Endothelial cell of umbilical vein (primary cell): ENCODE results near the gene CSNK2B. TPM values are rescaled to one million over a fixed set of nuclear protein-coding genes. Genes with fewer than 3 reads are reported as not detected.

Source experiments
- BruUV-seq: library from RNA; stranded (reverse); fragments of 400-500 nt; replicated peaks from 2 replicates; lab custom pipeline; 2021; lab: Mats Ljungman, UMichigan
- CTCF ChIA-PET: fragments of 300-600, 350-600 bp; sonication (Branson Sonifier 250); formaldehyde crosslinking; loops from one replicate; lab custom pipeline; 2021; ENCODE audit warnings: antibody characterized with exemption, inconsistent platforms; lab: Charles Lee
- POLR2A ChIA-PET: fragments of 300-600, 350-600 bp; sonication (Branson Sonifier 250); formaldehyde crosslinking; loops from one replicate; lab custom pipeline; 2021; ENCODE audit warnings: antibody characterized with exemption, inconsistent platforms; lab: Charles Lee
- DNase-seq: peaks from one replicate; pipeline ENCODE4 v3.0.0-alpha.2; 2011; ENCODE audit warnings: low read depth, low spot score
- FAIRE-seq: peaks from 2 replicates; lab custom pipeline; 2011; peaks lifted over from hg19 to GRCh38; lab: Jason Lieb, UNC
- H2AFZ ChIP-seq: 2 replicates; pipeline ENCODE4 v1.6.0; 2012; ENCODE audit warnings: low read depth, low read length, control low read depth, inconsistent platforms
- H3K27ac ChIP-seq: 2 replicates; pipeline ENCODE4 v1.5.1; 2011; ENCODE audit warnings: low read depth, mild to moderate bottlenecking, control low read depth, low read length, moderate library complexity; ENCODE audit not compliant: insufficient read depth
- H3K27me3 ChIP-seq, 2 experiments: 2 replicates each; pipeline versions ENCODE4 v1.6.0 to v1.6.1; 2011; ENCODE audit warnings: low read length in 2 of 2, mixed read lengths in 1 of 2; ENCODE audit not compliant: control insufficient read depth in 2 of 2, insufficient read depth in 2 of 2
- H3K36me3 ChIP-seq, 2 experiments: 2 replicates in 1 of 2; 3 replicates in 1 of 2; pipeline ENCODE4 v1.5.1; 2011; ENCODE audit warnings: low read length in 2 of 2, mild to moderate bottlenecking in 1 of 2, moderate library complexity in 1 of 2; ENCODE audit not compliant: control insufficient read depth in 2 of 2, insufficient read depth in 2 of 2; ENCODE audit errors: extremely low read depth in 1 of 2
- H3K4me1 ChIP-seq: 3 replicates; pipeline ENCODE4 v1.5.1; 2011; ENCODE audit warnings: mild to moderate bottlenecking, low read length; ENCODE audit not compliant: control insufficient read depth, insufficient read depth; ENCODE audit errors: extremely low read depth
- H3K4me2 ChIP-seq: 2 replicates; pipeline ENCODE4 v1.6.1; 2011; ENCODE audit warnings: low read length, control low read depth, mixed read lengths; ENCODE audit not compliant: insufficient read depth
- H3K4me3 ChIP-seq, 3 experiments: fragments of 200-600 bp in 1 of 3; sonication (generic), shearing (Covaris generic) in 1 of 3; replicated peaks in 1 of 3; 2 replicates each; pipeline ENCODE4 v1.5.1; 2011 to 2016; ENCODE audit warnings: control low read depth in 3 of 3, low read length in 3 of 3, mild to moderate bottlenecking in 2 of 3, inconsistent platforms in 1 of 3, low read depth in 1 of 3, moderate library complexity in 1 of 3; ENCODE audit not compliant: insufficient read depth in 1 of 3
- H3K79me2 ChIP-seq: 2 replicates; pipeline ENCODE4 v1.6.0; 2012; ENCODE audit warnings: low read length, inconsistent platforms; ENCODE audit not compliant: control insufficient read depth, insufficient read depth
- H3K9ac ChIP-seq: replicated peaks from 2 replicates; pipeline ENCODE3; 2011; ENCODE audit warnings: low read length, control low read depth; ENCODE audit not compliant: insufficient read depth; ENCODE audit errors: extremely low read depth
- H3K9me1 ChIP-seq: replicated peaks from 3 replicates; pipeline ENCODE4 v1.6.0; 2011; ENCODE audit warnings: mild to moderate bottlenecking, low read length; ENCODE audit not compliant: control insufficient read depth, insufficient read depth; ENCODE audit errors: extremely low read depth
- H3K9me3 ChIP-seq: replicated peaks from 2 replicates; pipeline ENCODE4 v1.5.1; 2012; ENCODE audit warnings: low read length, inconsistent platforms; ENCODE audit not compliant: control insufficient read depth, insufficient read depth
- H4K20me1 ChIP-seq: replicated peaks from 2 replicates; pipeline ENCODE3; 2011; ENCODE audit warnings: mild to moderate bottlenecking, low read length; ENCODE audit not compliant: control insufficient read depth, insufficient read depth; ENCODE audit errors: extremely low read depth
- CTCF ChIP-seq, 2 donors: IDR thresholded peaks; 1 replicate in 1 of 2; 2 replicates in 1 of 2; pipeline ENCODE4 v1.5.1; 2011; ENCODE audit warnings: low read length in 2 of 2, mild to moderate bottlenecking in 2 of 2, moderate library complexity in 2 of 2, control low read depth in 1 of 2, inconsistent platforms in 1 of 2, low read depth in 1 of 2; ENCODE audit not compliant: insufficient read depth in 1 of 2; ENCODE audit errors: extremely low read depth in 1 of 2
- EZH2 ChIP-seq: IDR thresholded peaks from 2 replicates; pipeline ENCODE4 v1.6.1; 2012; ENCODE audit warnings: borderline replicate concordance, low read depth, mild to moderate bottlenecking, moderate library complexity, low read length, inconsistent platforms; ENCODE audit not compliant: severe bottlenecking
- FOS ChIP-seq: IDR thresholded peaks from 2 replicates; pipeline ENCODE4 v1.6.1; 2011; ENCODE audit warnings: mild to moderate bottlenecking, low read length, moderate library complexity, borderline replicate concordance; ENCODE audit not compliant: insufficient read depth
- GATA2 ChIP-seq: IDR thresholded peaks from 2 replicates; pipeline ENCODE4 v1.7.0; 2011; ENCODE audit warnings: low read depth, mild to moderate bottlenecking, moderate library complexity, mixed read lengths, low read length; ENCODE audit not compliant: insufficient read length, insufficient read depth
- JUN ChIP-seq: IDR thresholded peaks from 2 replicates; pipeline ENCODE4 v1.6.1; 2011; ENCODE audit warnings: borderline replicate concordance, low read depth; ENCODE audit not compliant: insufficient read length, insufficient read depth
- MAX ChIP-seq: IDR thresholded peaks from 2 replicates; pipeline ENCODE4 v1.6.1; 2011; ENCODE audit not compliant: insufficient read depth, insufficient read length
- MYC ChIP-seq: IDR thresholded peaks from one replicate; pipeline ENCODE4 v1.6.1; 2011; ENCODE audit warnings: mild to moderate bottlenecking, low read depth, low read length
- POLR2A ChIP-seq: IDR thresholded peaks from 2 replicates; pipeline ENCODE4 v1.6.1; 2012; ENCODE audit warnings: low read depth, mild to moderate bottlenecking, control low read depth, low read length
- POLR2AphosphoS5 ChIP-seq: IDR thresholded peaks from 2 replicates; pipeline ENCODE4 v1.6.1; 2012; ENCODE audit warnings: low read depth, mild to moderate bottlenecking, control low read depth, low read length, moderate library complexity; ENCODE audit not compliant: insufficient read depth
- dilution Hi-C: fragments of 300-500 bp; cut with MboI; formaldehyde crosslinking; loops from one replicate; pipeline ENCODE4 v1.15.0; 2019; ENCODE audit warnings: low sequenced_read_pairs; ENCODE audit not compliant: extremely low pct_ligation_motif_present
- intact Hi-C: fragments of 100-400 bp; cut with micrococcal nuclease; formaldehyde crosslinking; loops from one replicate; pipeline ENCODE4 v1.10.0; 2022
- polyA plus RNA-seq, 4 experiments: library from polyadenylated mRNA; depleted of rRNA in 3 of 4; stranded (reverse) in 3 of 4; unstranded in 1 of 4; fragments of >200 nt; gene quantifications; 2 replicates each; pipeline versions ENCODE4 v1.2.1 to v1.2.3, GENCODE V29; 2011 to 2012; ENCODE audit warnings: missing spikeins in 1 of 4
- total RNA-seq: library from RNA; stranded (reverse); gene quantifications from 2 replicates; pipeline ENCODE4 v1.2.3, GENCODE V29; 2021

The CSNK2B gene
- total and polyA plus RNA-seq, 2 donors (not counting 3 experiments of a cell fraction or from before 2014, with no cell fraction given), result 159 to 206 TPM

- H3K9me1 ChIP-seq, result no peaks in the 10 kb centered on the region
- H3K4me1 ChIP-seq, result no peaks in the 10 kb centered on the region
- H3K79me2 ChIP-seq, result peaks cover 12% of the 10 kb centered on the region
- BruUV-seq, result no TSS peak
- no peak overlapping the region for H3K27ac ChIP-seq
- H2AFZ ChIP-seq, result no peak overlapping the region
- POLR2A ChIA-PET, result no interaction called here
- CTCF ChIA-PET, result no interaction called here
- H3K9me3 ChIP-seq, result no peaks in the 10 kb centered on the region
- H3K4me2 ChIP-seq, result no peak overlapping the region
- no peak overlapping the region for H3K4me3 ChIP-seq
- DNase-seq (no peak), FAIRE-seq (no peak)
- H3K9ac ChIP-seq, result no peak overlapping the region
- no peaks in the 10 kb centered on the region for H4K20me1 ChIP-seq
- peaks cover 30 to 67% of the 10 kb centered on the region in 2 experiments for H3K36me3 ChIP-seq
- intact Hi-C loops, result no loop called here
- TF ChIP-seq MAX (no peak), POLR2A (no peak), GATA2 (no peak), EZH2 (no peak), CTCF (IDR thresholded peaks at IDR 0.05; ENCODE audit: extremely low read depth in 1 of 2, insufficient read depth in 1 of 2, low read depth in 1 of 2, low read length in 2 of 2) (no peak), FOS (no peak), JUN (no peak), MYC (no peak), POLR2AphosphoS5 (no peak)
- dilution Hi-C loops, result no loop called here
- no peaks in the 10 kb centered on the region for H3K27me3 ChIP-seq
Measured at GRCh38 chr6:31645325-31645724, 20.6 kb upstream of the CSNK2B start.
